Measurements from ENCODE around the gene ZNF136.
A peak's percentile ranks its signal among the peaks of the same experiment; 100 is the strongest.

Gene ZNF136

DNA sequence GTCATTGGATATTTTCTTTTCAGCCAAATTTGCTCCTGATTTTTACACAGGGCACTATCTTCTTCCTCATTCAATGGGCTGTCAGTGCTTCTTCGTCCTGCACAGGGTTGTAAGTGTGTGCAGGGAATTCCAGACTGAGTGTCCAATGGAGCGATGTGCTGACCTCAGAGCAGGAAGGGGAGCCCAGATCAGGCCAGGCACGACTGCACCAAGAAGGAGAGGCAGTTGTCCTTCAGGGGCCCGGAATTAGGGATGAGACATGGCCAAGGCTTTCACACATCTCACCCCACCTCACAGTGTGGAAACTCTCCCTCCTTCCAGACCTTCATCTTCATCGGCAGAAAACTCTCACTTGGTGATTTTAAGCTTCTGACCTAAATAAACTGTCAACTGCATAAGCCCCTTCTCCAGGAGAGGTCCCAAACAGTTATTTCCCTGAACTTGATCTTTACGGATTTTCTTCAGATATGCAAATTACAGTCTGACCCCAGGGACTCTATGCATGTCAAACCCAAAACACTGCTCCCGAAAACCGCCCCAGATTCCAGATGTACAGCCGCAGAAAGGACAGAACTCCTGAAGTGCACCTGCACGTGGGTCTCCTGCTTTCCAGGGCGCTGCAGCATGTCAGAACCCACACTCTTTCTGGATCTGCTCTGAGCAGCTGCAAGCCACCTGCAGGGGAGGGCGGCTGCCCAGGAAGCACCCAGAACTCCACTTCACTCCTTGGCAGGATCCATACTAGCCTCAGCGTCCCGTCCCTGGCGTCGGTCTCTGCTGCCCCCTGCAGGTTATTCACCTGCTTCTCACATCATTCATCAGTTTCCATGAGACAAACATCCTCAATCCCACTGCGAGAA, 22.1 kb upstream of the ZNF136 start:
- Histone ChIP-seq H3K9ac (ENCODE audit: low read length) (peak overlapping the region; percentile 96), H3K4me2 (ENCODE audit: low read length, poor library complexity, severe bottlenecking) (peak overlapping the region; percentile 54), H3K27me3 (ENCODE audit: control insufficient read depth in 1 of 2, insufficient read depth in 1 of 2, low read length in 2 of 2) (no peaks in the 10 kb centered on the region), H4K8ac (ENCODE audit: low read length) (no peak overlapping the region), H3K9me3 (ENCODE audit: control insufficient read depth, low read length) (peaks cover 19% of the 10 kb centered on the region), H2BK15ac (ENCODE audit: low read depth, poor library complexity, severe bottlenecking) (no peak overlapping the region), H3K36me3 (ENCODE audit: control insufficient read depth in 1 of 2, insufficient read depth in 2 of 2, low read depth in 1 of 2, low read length in 2 of 2) (peaks cover 34 to 46% of the 10 kb centered on the region in 2 experiments), H3K14ac (ENCODE audit: low read length in 2 of 2) (no peak overlapping the region), H3K4me3 (ENCODE audit: insufficient read depth in 1 of 2, low read depth in 1 of 2, low read length in 2 of 2) (peak overlapping the region in 1 of 2 experiments; percentile 97), H3K23ac (ENCODE audit: low read length in 2 of 2) (no peak overlapping the region), H2AFZ (ENCODE audit: low read depth, low read length) (peak overlapping the region; percentile 54), H3K4ac (ENCODE audit: low read depth in 1 of 2, low read length in 2 of 2) (no peak overlapping the region), H2BK5ac (ENCODE audit: low read depth, low read length, poor library complexity, severe bottlenecking) (no peak overlapping the region), H3K18ac (ENCODE audit: low read depth in 1 of 2, low read length in 2 of 2) (no peak overlapping the region), H3K27ac (ENCODE audit: low read length, poor library complexity, severe bottlenecking) (peak overlapping the region; percentile 18), H3K4me1 (ENCODE audit: control insufficient read depth, insufficient read depth, low read depth, low read length) (peaks cover 5% of the 10 kb centered on the region), H3K79me1 (replicated peaks; ENCODE audit: low read length, poor library complexity, severe bottlenecking) (peaks cover 23% of the 10 kb centered on the region), H2AK5ac (ENCODE audit: low read length, severe bottlenecking) (no peak overlapping the region), H2BK12ac (ENCODE audit: low read length in 2 of 2) (peak overlapping the region in 1 of 2 experiments; percentile 57), H4K91ac (ENCODE audit: low read length) (no peak overlapping the region), H2BK120ac (ENCODE audit: low read depth, low read length) (no peak overlapping the region)
- 34% methylated on average over 15 of the region's 17 CpGs for WGBS
- peak; percentile 81 for DNase-seq

GRCh38 chr19:12141405-12141736, 21.5 kb upstream of the ZNF136 start:
- 72% methylated on average over 10 of the region's 10 CpGs for WGBS
- Histone ChIP-seq H3K9ac (ENCODE audit: low read length) (no peak overlapping the region), H4K8ac (ENCODE audit: low read length) (no peak overlapping the region), H2BK12ac (ENCODE audit: low read length in 2 of 2) (no peak overlapping the region), H3K23ac (ENCODE audit: low read length in 2 of 2) (no peak overlapping the region), H3K14ac (ENCODE audit: low read length in 2 of 2) (no peak overlapping the region), H4K91ac (ENCODE audit: low read length) (no peak overlapping the region), H3K79me1 (replicated peaks; ENCODE audit: low read length, poor library complexity, severe bottlenecking) (peaks cover 20% of the 10 kb centered on the region), H3K4me2 (ENCODE audit: low read length, poor library complexity, severe bottlenecking) (no peak overlapping the region), H2BK120ac (ENCODE audit: low read depth, low read length) (no peak overlapping the region), H3K18ac (ENCODE audit: low read depth in 1 of 2, low read length in 2 of 2) (no peak overlapping the region), H3K27me3 (ENCODE audit: control insufficient read depth in 1 of 2, insufficient read depth in 1 of 2, low read length in 2 of 2) (no peaks in the 10 kb centered on the region), H3K4ac (ENCODE audit: low read depth in 1 of 2, low read length in 2 of 2) (no peak overlapping the region), H2AFZ (ENCODE audit: low read depth, low read length) (no peak overlapping the region), H3K4me3 (ENCODE audit: insufficient read depth in 1 of 2, low read depth in 1 of 2, low read length in 2 of 2) (no peak overlapping the region), H2BK15ac (ENCODE audit: low read depth, poor library complexity, severe bottlenecking) (no peak overlapping the region), H3K27ac (ENCODE audit: low read length, poor library complexity, severe bottlenecking) (no peak overlapping the region), H3K4me1 (ENCODE audit: control insufficient read depth, insufficient read depth, low read depth, low read length) (peaks cover 5% of the 10 kb centered on the region), H2BK5ac (ENCODE audit: low read depth, low read length, poor library complexity, severe bottlenecking) (no peak overlapping the region), H3K36me3 (ENCODE audit: control insufficient read depth in 1 of 2, insufficient read depth in 2 of 2, low read depth in 1 of 2, low read length in 2 of 2) (peaks cover 38 to 47% of the 10 kb centered on the region in 2 experiments), H2AK5ac (ENCODE audit: low read length, severe bottlenecking) (no peak overlapping the region), H3K9me3 (ENCODE audit: control insufficient read depth, low read length) (peaks cover 23% of the 10 kb centered on the region)
- DNase-seq, result no peak

DNA sequence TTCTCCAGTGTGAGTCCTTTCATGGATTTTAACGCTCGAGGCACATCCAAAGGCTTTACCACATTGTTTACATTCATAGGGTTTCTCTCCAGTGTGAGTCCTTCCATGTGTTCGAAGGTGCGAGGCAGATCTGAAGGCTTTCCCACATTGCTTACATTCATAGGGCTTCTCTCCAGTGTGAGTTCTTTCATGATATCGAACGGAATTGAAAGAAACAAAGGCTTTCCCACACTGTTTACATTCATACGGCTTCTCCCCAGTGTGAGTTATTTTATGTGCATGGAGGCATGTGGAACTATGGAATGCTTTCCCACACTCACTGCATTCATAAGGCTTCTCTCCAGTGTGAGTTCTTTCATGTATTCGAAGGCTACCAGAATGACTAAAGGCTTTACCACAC, 17.5 kb upstream of the ZNF136 start:
- Histone ChIP-seq H3K4me2 (ENCODE audit: low read length, poor library complexity, severe bottlenecking) (no peak overlapping the region), H3K9ac (ENCODE audit: low read length) (no peak overlapping the region)

DNA sequence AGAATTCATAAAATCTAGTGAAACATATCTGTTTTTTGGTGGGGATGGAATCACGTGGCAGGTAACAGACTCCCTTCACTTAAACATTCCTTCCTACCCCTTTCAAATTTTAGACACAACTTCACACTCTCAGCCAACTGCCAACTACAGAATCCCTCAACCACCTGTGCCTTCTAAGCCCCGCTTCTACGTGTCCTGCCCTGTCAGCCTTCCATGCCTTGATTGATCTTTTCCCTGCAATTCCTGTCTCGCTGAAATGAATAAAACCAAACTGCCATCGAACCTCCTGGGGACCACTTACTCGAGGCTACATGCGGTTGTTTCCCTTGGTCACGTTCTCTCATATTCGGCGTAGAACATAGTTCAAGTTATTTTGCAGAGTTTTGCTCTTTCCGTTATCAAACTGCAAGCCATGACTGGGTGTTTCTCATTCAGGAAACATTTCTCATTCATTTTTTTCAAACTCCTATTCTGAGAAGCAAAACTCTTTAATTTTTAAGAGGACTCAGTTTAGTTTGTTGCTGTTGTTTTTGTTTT, 7.5 kb upstream of the ZNF136 start:
- H3K23ac ChIP-seq (ENCODE audit: low read length in 2 of 2), result no peak overlapping the region
- 64% methylated on average over 11 of the region's 11 CpGs for WGBS
- no peak overlapping the region for H4K8ac ChIP-seq (ENCODE audit: low read length)
- H3K4me3 ChIP-seq (ENCODE audit: insufficient read depth in 1 of 2, low read depth in 1 of 2, low read length in 2 of 2), result peak overlapping the region; percentile 89 to 94
- H3K36me3 ChIP-seq (ENCODE audit: control insufficient read depth in 1 of 2, insufficient read depth in 2 of 2, low read depth in 1 of 2, low read length in 2 of 2), result peaks cover 16 to 23% of the 10 kb centered on the region in 2 experiments
- no peak overlapping the region for H3K4ac ChIP-seq (ENCODE audit: low read depth in 1 of 2, low read length in 2 of 2)
- H2AK5ac ChIP-seq (ENCODE audit: low read length, severe bottlenecking), result no peak overlapping the region
- no peak overlapping the region for H3K27ac ChIP-seq (ENCODE audit: low read length, poor library complexity, severe bottlenecking)
- H3K9me3 ChIP-seq (ENCODE audit: control insufficient read depth, low read length), result peaks cover 14% of the 10 kb centered on the region
- H2BK15ac ChIP-seq (ENCODE audit: low read depth, poor library complexity, severe bottlenecking), result no peak overlapping the region
- no peak overlapping the region for H3K18ac ChIP-seq (ENCODE audit: low read depth in 1 of 2, low read length in 2 of 2)
- H3K14ac ChIP-seq (ENCODE audit: low read length in 2 of 2), result no peak overlapping the region
- H3K4me2 ChIP-seq (ENCODE audit: low read length, poor library complexity, severe bottlenecking), result peak overlapping the region; percentile 96
- peak overlapping the region; percentile 92 for H3K9ac ChIP-seq (ENCODE audit: low read length)
- H3K4me1 ChIP-seq (ENCODE audit: control insufficient read depth, insufficient read depth, low read depth, low read length), result peaks cover 2% of the 10 kb centered on the region
- no peak overlapping the region for H4K91ac ChIP-seq (ENCODE audit: low read length)
- H2AFZ ChIP-seq (ENCODE audit: low read depth, low read length), result no peak overlapping the region
- peak; percentile 5 for DNase-seq
- no peak overlapping the region for H2BK5ac ChIP-seq (ENCODE audit: low read depth, low read length, poor library complexity, severe bottlenecking)
- H2BK120ac ChIP-seq (ENCODE audit: low read depth, low read length), result no peak overlapping the region
- no peak overlapping the region for H2BK12ac ChIP-seq (ENCODE audit: low read length in 2 of 2)
- peaks cover 18% of the 10 kb centered on the region for H3K79me1 ChIP-seq (replicated peaks; ENCODE audit: low read length, poor library complexity, severe bottlenecking)
- H3K27me3 ChIP-seq (ENCODE audit: control insufficient read depth in 1 of 2, insufficient read depth in 1 of 2, low read length in 2 of 2), result no peaks in the 10 kb centered on the region

More for the DNA sequence above, 17.5 kb upstream of the ZNF136 start:
- Histone ChIP-seq H2AK5ac (ENCODE audit: low read length, severe bottlenecking) (no peak overlapping the region), H3K4me3 (ENCODE audit: insufficient read depth in 1 of 2, low read depth in 1 of 2, low read length in 2 of 2) (peak overlapping the region in 1 of 2 experiments; percentile 55), H2BK5ac (ENCODE audit: low read depth, low read length, poor library complexity, severe bottlenecking) (no peak overlapping the region), H2AFZ (ENCODE audit: low read depth, low read length) (no peak overlapping the region), H2BK12ac (ENCODE audit: low read length in 2 of 2) (no peak overlapping the region), H2BK15ac (ENCODE audit: low read depth, poor library complexity, severe bottlenecking) (no peak overlapping the region), H4K8ac (ENCODE audit: low read length) (no peak overlapping the region), H3K27ac (ENCODE audit: low read length, poor library complexity, severe bottlenecking) (no peak overlapping the region), H3K14ac (ENCODE audit: low read length in 2 of 2) (no peak overlapping the region), H3K9me3 (ENCODE audit: control insufficient read depth, low read length) (peaks cover 42% of the 10 kb centered on the region), H3K4me1 (ENCODE audit: control insufficient read depth, insufficient read depth, low read depth, low read length) (peaks cover 5% of the 10 kb centered on the region), H4K91ac (ENCODE audit: low read length) (no peak overlapping the region), H3K23ac (ENCODE audit: low read length in 2 of 2) (no peak overlapping the region), H2BK120ac (ENCODE audit: low read depth, low read length) (no peak overlapping the region), H3K36me3 (ENCODE audit: control insufficient read depth in 1 of 2, insufficient read depth in 2 of 2, low read depth in 1 of 2, low read length in 2 of 2) (peaks cover 40 to 44% of the 10 kb centered on the region in 2 experiments), H3K27me3 (ENCODE audit: control insufficient read depth in 1 of 2, insufficient read depth in 1 of 2, low read length in 2 of 2) (no peaks in the 10 kb centered on the region), H3K4ac (ENCODE audit: low read depth in 1 of 2, low read length in 2 of 2) (no peak overlapping the region), H3K18ac (ENCODE audit: low read depth in 1 of 2, low read length in 2 of 2) (no peak overlapping the region), H3K79me1 (replicated peaks; ENCODE audit: low read length, poor library complexity, severe bottlenecking) (peaks cover 11% of the 10 kb centered on the region)
- 96% methylated on average over 5 of the region's 8 CpGs for WGBS
- no peak for DNase-seq
